Fibroblast of peridontal ligament (primary cell): ENCODE data around the gene ADCY4.
A peak's percentile ranks its signal among the peaks of the same experiment; 100 is the strongest.

Experiments used
- DNase-seq: peaks from one replicate; pipeline ENCODE4 v3.0.0-alpha.2; 2010; ENCODE audit errors: extremely low read depth

ADCY4 gene

GRCh38 chr14:24338843-24339242 is 4.0 kb upstream of the ADCY4 start:
- no peak for DNase-seq

GRCh38 chr14:24337824-24338175 is 2.9 kb upstream of the ADCY4 start:
- no peak for DNase-seq

- DNase-seq = no peak
Measured at GRCh38 chr14:24337144-24337823, 2.4 kb upstream of the ADCY4 start.

- DNase-seq = no peak
Measured at GRCh38 chr14:24335461-24336171, 745 bp upstream of the ADCY4 start.

- DNase-seq = peak; percentile 57
Measured at GRCh38 chr14:24332268-24332993, 2.4 kb downstream of the ADCY4 start.

GRCh38 chr14:24331731-24332267 is 3.1 kb downstream of the ADCY4 start:
- no peak for DNase-seq

- DNase-seq = no peak
Measured at GRCh38 chr14:24330973-24331674, 3.7 kb downstream of the ADCY4 start.

- no peak for DNase-seq
Measured at GRCh38 chr14:24329736-24330135, 5.1 kb downstream of the ADCY4 start.

- no peak for DNase-seq
Measured at GRCh38 chr14:24329073-24329663, 5.7 kb downstream of the ADCY4 start.

- DNase-seq = peak; percentile 26
Measured at GRCh38 chr14:24327914-24328313, 7.0 kb downstream of the ADCY4 start.

- no peak for DNase-seq
Measured at GRCh38 chr14:24327303-24327702, 7.6 kb downstream of the ADCY4 start.

- DNase-seq = no peak
Measured at GRCh38 chr14:24325963-24326362, 8.9 kb downstream of the ADCY4 start.

- no peak for DNase-seq
Measured at GRCh38 chr14:24325041-24325530, 9.8 kb downstream of the ADCY4 start.

- DNase-seq = no peak
Measured at GRCh38 chr14:24324024-24324423, 10.8 kb downstream of the ADCY4 start.

- no peak for DNase-seq
Measured at GRCh38 chr14:24323341-24323740, 11.5 kb downstream of the ADCY4 start.

- no peak for DNase-seq
Measured at GRCh38 chr14:24322672-24323071, 12.2 kb downstream of the ADCY4 start.

GRCh38 chr14:24321212-24321975 is 13.5 kb downstream of the ADCY4 start:
- DNase-seq = no peak

- DNase-seq = peak; percentile 46
Measured at GRCh38 chr14:24317141-24317928, 17.5 kb downstream of the ADCY4 start.

GRCh38 chr14:24316597-24316950 is 18.3 kb downstream of the ADCY4 start:
- no peak for DNase-seq
